ENCODE measurements around the gene MFSD6L.
A peak's percentile ranks its signal among the peaks of the same experiment; 100 is the strongest.

MFSD6L gene

GRCh38 chr17:8781776-8782175 is 17.4 kb downstream of the MFSD6L start:
- peak; percentile 8 for DNase-seq (ENCODE audit: low read depth)
- H3K4me3 ChIP-seq (ENCODE audit: low read length): no peak overlapping the region
- TF ChIP-seq CTCF (IDR thresholded peaks at IDR 0.05; ENCODE audit: insufficient read depth, low read depth, low read length, missing control alignments): no peak

- no peak overlapping the region for H3K4me3 ChIP-seq (ENCODE audit: low read length)
- no peak for DNase-seq (ENCODE audit: low read depth)
- no peak for TF ChIP-seq CTCF (IDR thresholded peaks at IDR 0.05; ENCODE audit: insufficient read depth, low read depth, low read length, missing control alignments)
Measured at GRCh38 chr17:8776881-8777280, 22.3 kb downstream of the MFSD6L start.

- TF ChIP-seq CTCF (IDR thresholded peaks at IDR 0.05; ENCODE audit: insufficient read depth, low read depth, low read length, missing control alignments): no peak
- H3K4me3 ChIP-seq (ENCODE audit: low read length): no peak overlapping the region
- DNase-seq (ENCODE audit: low read depth): no peak
Measured at GRCh38 chr17:8776248-8776647, 22.9 kb downstream of the MFSD6L start.

GRCh38 chr17:8766731-8767130 is 32.4 kb downstream of the MFSD6L start:
- DNase-seq (ENCODE audit: low read depth): peak; percentile 64
- H3K4me3 ChIP-seq (ENCODE audit: low read length): no peak overlapping the region
- TF ChIP-seq CTCF (IDR thresholded peaks at IDR 0.05; ENCODE audit: insufficient read depth, low read depth, low read length, missing control alignments): no peak

- no peak for DNase-seq (ENCODE audit: low read depth)
- no peak for TF ChIP-seq CTCF (IDR thresholded peaks at IDR 0.05; ENCODE audit: insufficient read depth, low read depth, low read length, missing control alignments)
- H3K4me3 ChIP-seq (ENCODE audit: low read length): no peak overlapping the region
Measured at GRCh38 chr17:8762012-8762411, 37.2 kb downstream of the MFSD6L start.

- no peak for TF ChIP-seq CTCF (IDR thresholded peaks at IDR 0.05; ENCODE audit: insufficient read depth, low read depth, low read length, missing control alignments)
- no peak for DNase-seq (ENCODE audit: low read depth)
- H3K4me3 ChIP-seq (ENCODE audit: low read length): no peak within 1 kb of the TSS
Measured at GRCh38 chr17:8758137-8758596, 41.0 kb downstream of the MFSD6L start, which contains the start of gene SPDYE4. Gene SPDYE4, minus strand, starts transcription at chr17:8758546. Its CDS starts 164 bp downstream, at chr17:8758382.

GRCh38 chr17:8757189-8757588 is 42.0 kb downstream of the MFSD6L start:
- H3K4me3 ChIP-seq (ENCODE audit: low read length): no peak overlapping the region
- no peak for DNase-seq (ENCODE audit: low read depth)
- no peak for TF ChIP-seq CTCF (IDR thresholded peaks at IDR 0.05; ENCODE audit: insufficient read depth, low read depth, low read length, missing control alignments)
